Natural killer cell treated with Interleukin-12 subunit alpha and Interleukin-12 subunit beta and Interleukin-15 and Interleukin-18, amount 100 ng/mL, for 72 hours (primary cell): Measurements from ENCODE around the gene CD59. TPM values are rescaled to one million over a fixed set of nuclear protein-coding genes. Genes with fewer than 3 reads are reported as not detected.
A peak's percentile ranks its signal among the peaks of the same experiment; 100 is the strongest.

ENCODE experiments used
- ATAC-seq, 2 donors: fragments of 150-1000 bp; cut with Tn5 transposase in 1 of 2; sonication (Bioruptor Pico), chemical (Tn5 transposase) in 1 of 2; 2 replicates each; pipeline ENCODE4 v1.10.0; 2021
- DNase-seq: peaks from one replicate; pipeline ENCODE4 v3.0.0; 2022; ENCODE audit warnings: low spot score
- H3K27ac Mint-ChIP-seq, 2 donors: 1 replicate in 1 of 2; 2 replicates in 1 of 2; pipeline ENCODE4 v1.8.0; 2022; ENCODE audit warnings: mixed read lengths in 2 of 2, mild to moderate bottlenecking in 1 of 2, moderate library complexity in 1 of 2
- H3K27me3 Mint-ChIP-seq, 2 donors: 1 replicate in 1 of 2; 2 replicates in 1 of 2; pipeline ENCODE4 v1.8.0; 2022; ENCODE audit warnings: mixed read lengths in 2 of 2
- H3K36me3 Mint-ChIP-seq: one replicate; pipeline ENCODE4 v1.8.0; 2022; ENCODE audit warnings: mixed read lengths
- H3K4me1 Mint-ChIP-seq, 2 donors: 1 replicate in 1 of 2; 2 replicates in 1 of 2; pipeline ENCODE4 v1.8.0; 2022; ENCODE audit warnings: low read depth in 2 of 2, mixed read lengths in 2 of 2, mild to moderate bottlenecking in 1 of 2
- H3K4me3 Mint-ChIP-seq: one replicate; pipeline ENCODE4 v1.8.0; 2022; ENCODE audit warnings: mixed read lengths
- H3K9me3 Mint-ChIP-seq: 2 replicates; pipeline ENCODE4 v1.8.0; 2022; ENCODE audit warnings: mixed read lengths
- total RNA-seq, 2 donors: library from RNA; stranded (reverse); gene quantifications; one replicate each; pipeline ENCODE4 v1.2.3, GENCODE V29; 2022

Gene CD59
- total RNA-seq, 2 donors from 2014 or later: 15.5 to 23.2 TPM

- peak overlapping the region; percentile 34 to 68 for H3K27ac Mint-ChIP-seq
- H3K36me3 Mint-ChIP-seq: no peaks in the 10 kb centered on the region
- no peak for DNase-seq
- H3K9me3 Mint-ChIP-seq: no peaks in the 10 kb centered on the region
- H3K4me3 Mint-ChIP-seq: peak overlapping the region; percentile 89
- peaks cover 19 to 25% of the 10 kb centered on the region in 2 donors for H3K27me3 Mint-ChIP-seq
- H3K4me1 Mint-ChIP-seq: peaks cover 17 to 18% of the 10 kb centered on the region in 2 donors
- ATAC-seq: no peak
These were observed 34.7 kb downstream of the CD59 start for GRCh38 chr11:33701302-33702230.

- H3K4me1 Mint-ChIP-seq: peaks cover 15 to 16% of the 10 kb centered on the region in 2 donors
These were observed 35.5 kb downstream of the CD59 start, which contains the start of gene C11orf91 for GRCh38 chr11:33700502-33701271. Gene C11orf91, minus strand, starts transcription at chr11:33700826. Its CDS starts 86 bp downstream, at chr11:33700740.

GRCh38 chr11:33700063-33700501 lies 36.1 kb downstream of the CD59 start:
- H3K9me3 Mint-ChIP-seq: no peaks in the 10 kb centered on the region
- DNase-seq: no peak
- ATAC-seq: no peak
- H3K4me3 Mint-ChIP-seq: peak overlapping the region; percentile 89
- H3K27ac Mint-ChIP-seq: no peak overlapping the region
- H3K27me3 Mint-ChIP-seq: peaks cover 30 to 33% of the 10 kb centered on the region in 2 donors
- H3K4me1 Mint-ChIP-seq: peaks cover 15 to 16% of the 10 kb centered on the region in 2 donors
- H3K36me3 Mint-ChIP-seq: no peaks in the 10 kb centered on the region

More at GRCh38 chr11:33700502-33701271, 35.5 kb downstream of the CD59 start, which contains the start of gene C11orf91:
- Mint-ChIP-seq H3K27ac (peak within 1 kb of the TSS; percentile 34 to 68), H3K36me3 (no peaks in the 10 kb centered on the region), H3K27me3 (peaks cover 26 to 33% of the 10 kb centered on the region in 2 donors), H3K4me3 (peak within 1 kb of the TSS; percentile 89), H3K9me3 (no peaks in the 10 kb centered on the region)
- DNase-seq: peak; percentile 94
- ATAC-seq: peak; percentile 94 to 97

- H3K27me3 Mint-ChIP-seq: peaks cover 30 to 33% of the 10 kb centered on the region in 2 donors
- H3K4me3 Mint-ChIP-seq: peak overlapping the region; percentile 79
- DNase-seq: no peak
- H3K36me3 Mint-ChIP-seq: no peaks in the 10 kb centered on the region
- peaks cover 15 to 16% of the 10 kb centered on the region in 2 donors for H3K4me1 Mint-ChIP-seq
- no peaks in the 10 kb centered on the region for H3K9me3 Mint-ChIP-seq
- no peak overlapping the region for H3K27ac Mint-ChIP-seq
- no peak for ATAC-seq
These were observed 36.6 kb downstream of the CD59 start for GRCh38 chr11:33699515-33700062.

DNA sequence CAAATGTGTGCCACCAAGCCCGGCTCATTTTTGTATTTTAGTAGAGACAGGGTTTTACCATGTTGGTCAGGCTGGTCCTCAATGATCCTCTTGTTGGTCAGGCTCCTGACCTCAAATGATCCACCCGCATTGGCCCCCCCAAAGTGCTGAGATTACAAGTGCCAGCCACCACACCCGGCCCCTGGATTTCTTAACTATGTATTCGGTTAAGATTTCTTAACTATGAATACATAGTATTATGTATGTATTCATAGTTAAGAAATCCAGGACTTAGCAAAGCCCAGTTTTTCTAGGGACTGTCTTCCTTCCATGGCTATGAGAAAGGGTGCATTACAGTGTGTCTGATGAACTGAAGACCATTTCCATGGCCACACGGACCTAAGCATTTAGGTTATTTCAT lies 37.3 kb downstream of the CD59 start:
- no peak overlapping the region for H3K27ac Mint-ChIP-seq
- H3K4me3 Mint-ChIP-seq: no peak overlapping the region
- ATAC-seq (no peak), DNase-seq (no peak)
- peaks cover 30 to 34% of the 10 kb centered on the region in 2 donors for H3K27me3 Mint-ChIP-seq
- no peaks in the 10 kb centered on the region for H3K36me3 Mint-ChIP-seq
- no peaks in the 10 kb centered on the region for H3K9me3 Mint-ChIP-seq
- H3K4me1 Mint-ChIP-seq: peaks cover 15 to 16% of the 10 kb centered on the region in 2 donors

DNA sequence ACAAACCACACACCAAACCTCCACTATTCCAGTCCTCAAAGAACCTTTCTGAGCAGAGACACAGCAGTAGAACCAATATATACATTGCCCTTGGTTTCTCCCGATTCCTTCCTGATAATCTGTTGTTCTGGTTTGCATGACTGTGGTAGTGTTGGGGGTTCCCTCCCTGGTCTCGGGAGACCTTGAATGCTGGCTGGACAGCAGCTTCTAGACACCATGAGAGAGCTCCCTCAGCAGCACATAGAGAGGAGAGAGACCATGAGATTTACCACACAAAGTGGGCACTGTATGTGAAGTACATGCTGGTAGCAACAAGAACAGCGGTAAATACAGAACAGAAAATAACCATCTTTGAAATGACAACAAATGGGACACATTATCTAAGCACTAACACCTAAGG lies 38.2 kb downstream of the CD59 start:
- Mint-ChIP-seq H3K27ac (no peak overlapping the region), H3K9me3 (no peaks in the 10 kb centered on the region), H3K4me3 (no peak overlapping the region), H3K27me3 (peaks cover 34 to 40% of the 10 kb centered on the region in 2 donors), H3K4me1 (peaks cover 15 to 16% of the 10 kb centered on the region in 2 donors), H3K36me3 (no peaks in the 10 kb centered on the region)
- ATAC-seq (no peak), DNase-seq (no peak)

DNA sequence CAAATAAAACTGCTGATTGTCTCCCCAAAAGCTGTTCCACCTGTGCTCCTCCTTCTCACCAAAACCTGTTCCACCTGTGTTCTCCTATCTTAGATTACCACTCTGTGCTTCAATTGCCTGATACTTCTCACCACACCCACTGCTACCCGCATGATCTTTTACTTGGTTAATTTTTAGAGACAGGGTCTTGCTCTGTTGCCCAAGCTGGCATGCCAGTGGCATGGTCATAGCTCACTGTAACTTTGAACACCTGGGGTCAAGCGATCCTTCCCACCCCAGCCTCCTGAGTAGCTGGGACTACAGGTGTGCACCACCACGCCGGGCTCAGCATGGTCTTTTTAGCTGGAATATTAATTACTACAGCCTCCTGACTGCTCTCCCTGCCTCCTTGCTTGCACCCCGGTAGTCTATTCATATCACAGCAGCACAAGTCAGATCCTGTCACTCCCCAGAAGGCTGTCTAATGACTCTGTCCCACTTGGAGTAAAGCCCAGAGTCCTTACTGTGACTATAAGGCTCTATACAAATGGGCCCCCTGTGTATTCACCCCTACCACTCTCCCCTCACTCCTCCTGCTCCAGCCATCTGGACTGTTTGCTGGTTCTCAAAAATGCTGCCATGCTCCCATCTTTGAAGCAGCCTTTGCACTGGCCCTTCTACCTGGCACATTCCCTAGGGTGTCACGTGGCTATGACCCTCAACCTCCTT lies 39.1 kb downstream of the CD59 start:
- Mint-ChIP-seq H3K27me3 (peaks cover 35 to 40% of the 10 kb centered on the region in 2 donors), H3K4me1 (peaks cover 15 to 16% of the 10 kb centered on the region in 2 donors), H3K4me3 (no peak overlapping the region), H3K9me3 (no peaks in the 10 kb centered on the region), H3K36me3 (no peaks in the 10 kb centered on the region), H3K27ac (no peak overlapping the region)
- ATAC-seq: no peak
- no peak for DNase-seq

DNA sequence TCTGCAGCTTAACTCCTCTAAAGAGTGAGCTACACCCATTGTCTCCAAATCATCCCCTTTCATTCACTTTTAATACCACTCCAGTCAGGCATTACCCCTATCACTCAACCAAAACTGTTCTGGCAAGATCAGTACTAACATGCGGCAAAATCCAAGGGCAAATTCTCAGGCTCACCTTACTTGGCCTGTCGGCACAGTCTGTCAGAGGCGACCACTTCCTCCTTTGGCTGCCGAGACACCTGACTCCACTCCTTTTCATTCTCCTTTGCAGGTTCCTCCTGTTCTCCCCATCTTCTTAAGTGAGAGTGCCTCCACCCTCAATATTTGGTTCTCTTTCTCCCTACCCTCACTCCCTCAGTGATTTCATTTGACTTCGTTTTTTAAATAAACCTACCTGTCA lies 39.8 kb downstream of the CD59 start:
- DNase-seq: no peak
- peaks cover 12 to 14% of the 10 kb centered on the region in 2 donors for H3K4me1 Mint-ChIP-seq

GRCh38 chr11:33695051-33695566 lies 41.1 kb downstream of the CD59 start:
- DNase-seq: no peak
- H3K9me3 Mint-ChIP-seq: no peaks in the 10 kb centered on the region
- no peak overlapping the region for H3K4me3 Mint-ChIP-seq
- H3K36me3 Mint-ChIP-seq: no peaks in the 10 kb centered on the region
- H3K27ac Mint-ChIP-seq: no peak overlapping the region
- no peak for ATAC-seq
- peaks cover 4 to 8% of the 10 kb centered on the region in 2 donors for H3K4me1 Mint-ChIP-seq
- H3K27me3 Mint-ChIP-seq: peaks cover 35 to 40% of the 10 kb centered on the region in 2 donors

More for the DNA sequence above, 39.8 kb downstream of the CD59 start:
- H3K36me3 Mint-ChIP-seq: no peaks in the 10 kb centered on the region
- no peaks in the 10 kb centered on the region for H3K9me3 Mint-ChIP-seq
- H3K27me3 Mint-ChIP-seq: peaks cover 35 to 40% of the 10 kb centered on the region in 2 donors
- H3K4me3 Mint-ChIP-seq: no peak overlapping the region
- ATAC-seq: no peak
- H3K27ac Mint-ChIP-seq: no peak overlapping the region

DNA sequence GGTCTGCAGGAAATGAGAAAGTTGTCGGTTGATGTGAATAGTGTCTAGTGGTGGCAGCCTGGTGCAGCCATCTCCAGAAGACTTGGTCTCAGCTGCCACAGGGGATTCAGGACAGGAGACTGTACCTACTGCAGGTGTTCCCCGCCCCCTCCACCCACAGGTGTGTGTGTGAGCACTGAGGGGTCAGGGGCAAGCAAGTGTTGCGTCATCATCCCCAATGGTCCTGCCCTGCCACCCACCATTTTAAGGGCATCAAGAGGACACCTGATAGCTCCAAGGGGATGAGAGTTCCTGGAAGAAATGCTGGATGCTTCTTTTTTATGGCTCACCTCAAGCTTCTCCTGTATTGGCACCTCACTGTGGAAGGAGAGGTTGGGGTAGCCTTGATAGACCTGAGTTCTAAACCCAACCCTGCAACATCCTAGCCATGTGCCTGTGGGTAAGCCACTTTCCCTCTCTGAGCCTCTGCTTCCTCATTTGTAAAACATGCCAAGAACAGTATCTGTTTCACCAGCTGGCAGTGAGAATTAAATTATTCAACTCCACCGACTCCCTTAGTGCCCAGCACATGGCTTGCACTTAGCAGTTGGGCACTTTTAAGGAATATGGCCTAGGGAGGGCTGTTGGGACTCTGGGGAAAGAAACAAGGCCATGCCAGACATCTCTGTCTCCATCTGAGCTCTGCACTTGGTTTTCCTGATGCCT lies 41.7 kb downstream of the CD59 start:
- Mint-ChIP-seq H3K4me1 (peaks cover 0 to 3% of the 10 kb centered on the region in 2 donors), H3K36me3 (no peaks in the 10 kb centered on the region), H3K4me3 (no peak overlapping the region), H3K9me3 (no peaks in the 10 kb centered on the region), H3K27me3 (peaks cover 34 to 35% of the 10 kb centered on the region in 2 donors), H3K27ac (no peak overlapping the region)
- ATAC-seq (no peak), DNase-seq (no peak)

DNA sequence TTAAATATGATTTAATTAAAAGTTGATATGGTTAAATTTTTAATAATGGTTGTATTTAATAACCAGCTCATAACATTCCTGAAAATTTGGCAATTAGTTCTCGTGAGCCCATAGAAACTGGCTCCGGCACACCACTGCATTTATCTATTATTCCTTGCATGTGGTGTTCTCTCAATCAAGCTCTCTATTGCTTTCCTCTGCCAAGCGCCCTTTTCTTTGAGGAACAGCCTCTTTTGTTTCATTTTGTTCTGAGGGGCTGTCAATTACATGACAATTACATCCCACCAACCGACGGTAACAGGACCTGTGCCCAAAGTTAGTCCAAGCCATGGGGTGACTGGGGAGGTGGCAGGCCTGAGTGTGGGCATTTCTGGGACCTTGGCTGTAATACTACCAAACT lies 43.7 kb downstream of the CD59 start:
- H3K27ac Mint-ChIP-seq: no peak overlapping the region
- H3K9me3 Mint-ChIP-seq: no peaks in the 10 kb centered on the region
- H3K27me3 Mint-ChIP-seq: peaks cover 24 to 26% of the 10 kb centered on the region in 2 donors
- peaks cover 0 to 3% of the 10 kb centered on the region in 2 donors for H3K4me1 Mint-ChIP-seq
- no peaks in the 10 kb centered on the region for H3K36me3 Mint-ChIP-seq
- no peak for DNase-seq
- no peak for ATAC-seq
- no peak overlapping the region for H3K4me3 Mint-ChIP-seq

DNA sequence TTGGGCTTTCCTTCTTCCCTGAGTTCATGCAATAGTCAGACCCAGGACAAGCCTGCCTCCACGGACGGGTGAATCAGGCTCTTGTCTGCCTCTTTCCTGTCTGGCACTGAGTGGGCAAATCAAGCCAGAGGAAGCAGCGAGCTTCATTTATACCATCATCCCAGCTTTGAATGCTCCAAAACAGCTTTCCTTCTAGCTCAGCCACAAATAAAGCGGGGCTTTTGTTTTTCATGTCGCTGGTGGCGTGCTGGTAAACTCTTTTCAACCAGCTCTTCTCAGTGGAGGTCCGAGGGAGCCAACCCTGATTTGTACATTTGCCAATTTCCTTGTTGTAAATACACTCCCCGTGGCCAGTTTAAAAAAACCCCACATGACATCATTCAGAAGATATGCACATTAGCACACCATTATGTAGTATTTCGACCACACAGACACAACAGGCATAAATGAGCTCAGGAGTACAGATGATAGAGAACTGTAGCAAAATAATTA lies 44.2 kb downstream of the CD59 start:
- no peak for ATAC-seq

More for the DNA sequence above, 44.2 kb downstream of the CD59 start:
- no peak overlapping the region for H3K27ac Mint-ChIP-seq
- DNase-seq: no peak
- H3K36me3 Mint-ChIP-seq: no peaks in the 10 kb centered on the region
- no peak overlapping the region for H3K4me3 Mint-ChIP-seq
- peaks cover 0 to 3% of the 10 kb centered on the region in 2 donors for H3K4me1 Mint-ChIP-seq
- peaks cover 20 to 21% of the 10 kb centered on the region in 2 donors for H3K27me3 Mint-ChIP-seq
- H3K9me3 Mint-ChIP-seq: no peaks in the 10 kb centered on the region
